Nephron progenitor cell (in vitro differentiated cells): ENCODE results near the gene PAFAH1B1.
"Not testable (repeated sequence)": the region's sequence is repeated elsewhere in the genome, so short reads cannot be mapped to it uniquely, and the experiment has no call there.

ENCODE experiments used
- DNase-seq: peaks from one replicate; pipeline ENCODE4 v3.0.0; 2021
- H3K27ac Mint-ChIP-seq: 2 replicates; pipeline ENCODE4 v1.8.0; 2021; ENCODE audit warnings: mild to moderate bottlenecking, moderate library complexity, mixed read lengths
- H3K27me3 Mint-ChIP-seq: 2 replicates; pipeline ENCODE4 v1.8.0; 2021; ENCODE audit warnings: mild to moderate bottlenecking, low read depth, mixed read lengths; ENCODE audit not compliant: poor library complexity
- H3K36me3 Mint-ChIP-seq: 2 replicates; pipeline ENCODE4 v1.8.0; 2021; ENCODE audit warnings: low read depth, mixed read lengths
- H3K4me1 Mint-ChIP-seq: 2 replicates; pipeline ENCODE4 v1.8.0; 2021; ENCODE audit warnings: mixed read lengths
- H3K4me3 Mint-ChIP-seq: 2 replicates; pipeline ENCODE4 v1.8.0; 2021; ENCODE audit warnings: mild to moderate bottlenecking, moderate library complexity, mixed read lengths
- H3K9me3 Mint-ChIP-seq: 2 replicates; pipeline ENCODE4 v1.8.0; 2021; ENCODE audit warnings: mild to moderate bottlenecking, moderate library complexity, mixed read lengths
- TF ChIP-seq, protein P1 (sequence below): fragments of 200-600 bp; sonication (generic); IDR thresholded peaks from 2 replicates; pipeline ENCODE4 v1.5.0; 2021; ENCODE audit warnings: antibody characterized with exemption

The PAFAH1B1 gene

GRCh38 chr17:2672026-2672425 is 78.6 kb downstream of the PAFAH1B1 start:
- no peaks in the 10 kb centered on the region for H3K4me1 Mint-ChIP-seq
- no peak overlapping the region for H3K4me3 Mint-ChIP-seq
- no peaks in the 10 kb centered on the region for H3K9me3 Mint-ChIP-seq
- H3K27me3 Mint-ChIP-seq: peaks cover 4% of the 10 kb centered on the region
- peaks cover 77% of the 10 kb centered on the region for H3K36me3 Mint-ChIP-seq
- TF ChIP-seq, protein P1, sequence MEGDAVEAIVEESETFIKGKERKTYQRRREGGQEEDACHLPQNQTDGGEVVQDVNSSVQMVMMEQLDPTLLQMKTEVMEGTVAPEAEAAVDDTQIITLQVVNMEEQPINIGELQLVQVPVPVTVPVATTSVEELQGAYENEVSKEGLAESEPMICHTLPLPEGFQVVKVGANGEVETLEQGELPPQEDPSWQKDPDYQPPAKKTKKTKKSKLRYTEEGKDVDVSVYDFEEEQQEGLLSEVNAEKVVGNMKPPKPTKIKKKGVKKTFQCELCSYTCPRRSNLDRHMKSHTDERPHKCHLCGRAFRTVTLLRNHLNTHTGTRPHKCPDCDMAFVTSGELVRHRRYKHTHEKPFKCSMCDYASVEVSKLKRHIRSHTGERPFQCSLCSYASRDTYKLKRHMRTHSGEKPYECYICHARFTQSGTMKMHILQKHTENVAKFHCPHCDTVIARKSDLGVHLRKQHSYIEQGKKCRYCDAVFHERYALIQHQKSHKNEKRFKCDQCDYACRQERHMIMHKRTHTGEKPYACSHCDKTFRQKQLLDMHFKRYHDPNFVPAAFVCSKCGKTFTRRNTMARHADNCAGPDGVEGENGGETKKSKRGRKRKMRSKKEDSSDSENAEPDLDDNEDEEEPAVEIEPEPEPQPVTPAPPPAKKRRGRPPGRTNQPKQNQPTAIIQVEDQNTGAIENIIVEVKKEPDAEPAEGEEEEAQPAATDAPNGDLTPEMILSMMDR: no peak
- no peak overlapping the region for H3K27ac Mint-ChIP-seq
- no peak for DNase-seq

GRCh38 chr17:2679247-2679646 is 85.8 kb downstream of the PAFAH1B1 start:
- peaks cover 30% of the 10 kb centered on the region for H3K4me1 Mint-ChIP-seq
- not testable (repeated sequence) for H3K9me3 Mint-ChIP-seq
- peaks cover 80% of the 10 kb centered on the region for H3K36me3 Mint-ChIP-seq

DNA sequence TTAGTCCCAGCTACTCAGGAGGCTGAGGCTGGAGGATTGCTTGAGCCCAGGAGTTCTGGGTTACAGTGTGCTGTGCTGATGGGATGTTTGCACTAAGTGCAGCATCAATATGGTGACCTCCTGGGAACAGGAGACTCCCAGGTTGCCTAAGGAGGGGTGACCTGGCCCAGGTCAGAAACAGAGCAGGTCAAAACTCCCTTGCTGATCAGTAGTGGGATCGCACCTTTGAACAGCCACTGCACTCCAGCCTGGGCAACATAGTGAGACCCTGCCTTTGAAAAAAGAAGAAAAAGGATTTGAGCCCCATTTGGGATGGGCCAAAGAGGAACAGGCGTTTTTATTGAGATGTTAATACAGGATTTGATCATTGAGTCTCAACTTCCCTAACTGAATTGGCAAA is 87.5 kb downstream of the PAFAH1B1 start:
- TF ChIP-seq, protein P1: no peak
- DNase-seq: no peak
- Mint-ChIP-seq H3K4me3 (no peak overlapping the region), H3K9me3 (no peaks in the 10 kb centered on the region), H3K36me3 (peaks cover 69% of the 10 kb centered on the region), H3K27ac (no peak overlapping the region), H3K4me1 (peaks cover 33% of the 10 kb centered on the region), H3K27me3 (no peaks in the 10 kb centered on the region)

More at GRCh38 chr17:2679247-2679646, 85.8 kb downstream of the PAFAH1B1 start:
- DNase-seq, H3K27ac Mint-ChIP-seq, H3K4me3 Mint-ChIP-seq, H3K27me3 Mint-ChIP-seq: not testable (repeated sequence)

DNA sequence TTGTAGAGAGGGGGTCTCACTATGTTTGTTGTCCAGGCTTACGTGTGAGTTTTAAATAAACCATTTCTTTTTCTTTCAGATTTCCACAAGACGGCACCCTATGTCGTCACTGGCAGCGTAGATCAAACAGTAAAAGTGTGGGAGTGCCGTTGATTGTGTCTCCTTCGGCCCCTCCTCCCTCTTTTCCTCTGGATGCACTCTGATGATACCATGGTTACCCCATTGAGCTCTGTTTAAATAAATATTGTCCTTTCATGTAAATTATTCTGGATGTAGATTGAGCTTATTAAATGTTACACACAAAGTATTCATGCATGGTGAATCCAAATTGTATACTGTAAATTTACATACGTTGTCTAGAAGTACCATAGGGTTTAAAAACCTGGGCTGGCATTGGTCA is 88.2 kb downstream of the PAFAH1B1 start:
- H3K36me3 Mint-ChIP-seq: peaks cover 64% of the 10 kb centered on the region
- TF ChIP-seq, protein P1: no peak
- H3K4me3 Mint-ChIP-seq: no peak overlapping the region
- H3K27me3 Mint-ChIP-seq: no peaks in the 10 kb centered on the region
- no peaks in the 10 kb centered on the region for H3K9me3 Mint-ChIP-seq
- no peak overlapping the region for H3K27ac Mint-ChIP-seq
- peaks cover 33% of the 10 kb centered on the region for H3K4me1 Mint-ChIP-seq
- no peak for DNase-seq

DNA sequence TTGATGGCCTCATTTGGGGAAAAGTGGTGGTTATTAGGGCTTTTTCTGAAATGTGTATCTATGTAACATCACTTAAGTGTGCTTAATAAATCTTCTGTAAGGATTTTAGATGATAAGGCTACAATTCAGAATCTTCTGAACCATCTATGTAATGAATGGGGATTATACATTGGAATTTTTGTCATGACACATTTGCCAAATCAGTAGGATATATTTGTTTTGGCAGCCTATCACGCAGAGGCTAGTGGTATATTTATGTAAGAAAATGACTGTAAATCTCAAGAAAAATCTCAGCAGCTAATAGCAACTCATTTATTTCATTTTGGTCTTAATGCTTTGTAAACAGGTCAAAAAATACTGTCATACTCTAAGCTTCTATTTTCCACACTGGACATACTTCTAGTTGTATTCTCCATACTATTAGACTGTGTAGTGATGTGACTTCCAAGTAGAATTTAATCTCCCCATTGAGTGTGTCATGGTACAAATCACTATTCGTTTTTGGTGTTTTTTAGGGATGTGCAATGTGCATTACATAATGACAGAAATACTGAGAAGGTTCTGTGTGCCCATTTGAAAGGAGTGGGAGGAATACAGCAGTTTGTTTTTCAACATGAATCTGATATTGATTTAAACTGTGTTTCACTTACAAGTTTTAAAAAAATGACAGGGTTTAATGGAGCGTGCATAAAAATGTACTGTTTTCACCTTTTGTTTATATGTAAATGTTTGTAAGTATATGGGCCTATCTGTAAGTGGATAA is 88.9 kb downstream of the PAFAH1B1 start:
- no peak overlapping the region for H3K4me3 Mint-ChIP-seq
- TF ChIP-seq, protein P1: no peak
- no peaks in the 10 kb centered on the region for H3K27me3 Mint-ChIP-seq
- peak overlapping the region; percentile 33 for H3K27ac Mint-ChIP-seq
- peaks cover 33% of the 10 kb centered on the region for H3K4me1 Mint-ChIP-seq
- no peak for DNase-seq
- H3K36me3 Mint-ChIP-seq: peaks cover 57% of the 10 kb centered on the region
- no peaks in the 10 kb centered on the region for H3K9me3 Mint-ChIP-seq

DNA sequence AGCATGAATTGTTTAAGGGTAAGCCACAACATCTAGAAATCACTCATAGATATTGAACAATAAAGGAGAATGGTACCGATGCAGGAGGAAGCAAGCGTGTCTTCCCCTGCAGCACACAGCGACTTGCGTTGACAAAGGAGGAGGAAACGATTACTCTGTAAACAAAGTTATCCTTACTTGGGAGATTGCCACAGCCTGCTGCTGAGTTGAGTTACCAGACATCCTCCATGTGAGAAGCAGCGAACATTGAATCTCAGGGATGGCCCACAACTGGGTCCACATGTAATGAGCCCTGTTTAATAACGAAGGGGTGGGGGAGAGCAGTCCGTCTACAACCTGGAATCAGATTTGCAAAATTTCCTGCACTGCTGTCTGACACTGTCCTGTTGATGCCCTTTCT is 90.5 kb downstream of the PAFAH1B1 start:
- H3K4me3 Mint-ChIP-seq: no peak overlapping the region
- H3K27ac Mint-ChIP-seq: peak overlapping the region; percentile 95
- DNase-seq: no peak
- H3K27me3 Mint-ChIP-seq: no peaks in the 10 kb centered on the region
- no peaks in the 10 kb centered on the region for H3K9me3 Mint-ChIP-seq
- TF ChIP-seq, protein P1: no peak
- H3K4me1 Mint-ChIP-seq: peaks cover 45% of the 10 kb centered on the region
- peaks cover 49% of the 10 kb centered on the region for H3K36me3 Mint-ChIP-seq
